ENCODE data around the gene MYO1A. TPM values are rescaled to one million over a fixed set of nuclear protein-coding genes. Genes with fewer than 3 reads are reported as not detected.
A peak's percentile ranks its signal among the peaks of the same experiment; 100 is the strongest.

Gene MYO1A
- total and polyA plus RNA-seq, 10 of the 15 experiments (the other 5 are each of a cell fraction or from before 2014, with no cell fraction given): 0.01 to 0.34 (median 0.15) TPM; not detected in 2

DNA sequence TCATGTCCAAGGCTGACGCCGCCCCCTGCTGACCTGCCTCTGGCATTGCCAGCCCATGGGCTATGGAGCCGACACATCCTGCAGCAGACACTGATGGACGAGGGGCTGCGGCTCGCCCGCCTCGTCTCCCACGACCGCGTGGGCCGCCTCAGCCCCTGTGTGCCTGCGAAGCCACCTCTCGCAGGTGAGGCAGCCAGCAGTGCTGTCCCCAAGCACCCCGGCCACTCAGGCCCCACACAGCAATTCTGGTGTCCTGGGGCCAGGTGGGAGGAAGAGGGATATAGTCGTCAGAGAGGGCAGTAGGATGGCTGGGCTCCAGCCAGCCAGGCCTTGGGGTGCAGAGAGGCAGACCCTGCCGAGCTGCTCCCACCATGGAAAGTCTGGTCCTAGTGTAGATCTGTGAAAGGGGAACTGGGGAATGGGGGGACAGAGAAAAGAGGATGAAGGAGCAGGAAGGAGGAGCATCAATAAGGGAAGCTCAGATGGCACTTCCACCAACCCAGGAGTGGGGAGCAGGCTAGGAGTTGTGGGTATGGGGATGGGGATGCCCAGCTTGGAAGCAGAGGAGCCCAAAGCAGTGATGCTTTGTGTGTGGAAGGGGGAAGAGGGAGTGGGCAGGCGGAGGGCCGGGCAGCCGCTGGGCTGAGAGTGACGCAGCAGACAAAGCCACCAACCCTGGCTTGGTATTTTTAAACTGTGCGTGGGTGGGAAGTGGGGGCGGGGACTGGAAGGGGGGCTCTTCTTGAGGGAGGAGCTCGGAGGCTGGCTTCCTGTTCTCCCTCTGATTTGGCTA is 43.7 kb upstream of the MYO1A start (continued):
- TF ChIP-seq MXI1 (IDR thresholded peaks at IDR 0.05; ENCODE audit: low read depth, low read length) (0 out of 2 replicates have a peak, but pooled peaks have one; percentile 17), PAX5 (IDR thresholded peaks at IDR 0.05; ENCODE audit: borderline replicate concordance, low read depth, low read length) (0 out of 2 replicates have a peak, but pooled peaks have one; percentile 41), TAF1 (IDR thresholded peaks at IDR 0.05; ENCODE audit: borderline replicate concordance, low read depth, low read length) (peak; percentile 40; the same call in 1 of the 2 replicates), POLR2AphosphoS2 (IDR thresholded peaks at IDR 0.05; ENCODE audit: low read depth, low read length) (peak; percentile 30; the same call in 1 of the 2 replicates), WRNIP1 (IDR thresholded peaks at IDR 0.05; ENCODE audit: borderline replicate concordance, low read depth, low read length) (no peak), EED (IDR thresholded peaks at IDR 0.05; ENCODE audit: low read depth) (peak; percentile 66), IKZF1 (conservative IDR thresholded peaks at IDR 0.05) (peak; percentile 61), MYC (IDR thresholded peaks at IDR 0.05; ENCODE audit: insufficient read depth, insufficient read length, insufficient replicate concordance, low read length, severe bottlenecking) (no peak), HCFC1 (IDR thresholded peaks at IDR 0.05; ENCODE audit: low read length) (no peak), CREM (IDR thresholded peaks at IDR 0.05; ENCODE audit: low read depth) (peak; percentile 49; the same call in 1 of the 2 replicates)
- TF ChIP-seq, protein P1, sequence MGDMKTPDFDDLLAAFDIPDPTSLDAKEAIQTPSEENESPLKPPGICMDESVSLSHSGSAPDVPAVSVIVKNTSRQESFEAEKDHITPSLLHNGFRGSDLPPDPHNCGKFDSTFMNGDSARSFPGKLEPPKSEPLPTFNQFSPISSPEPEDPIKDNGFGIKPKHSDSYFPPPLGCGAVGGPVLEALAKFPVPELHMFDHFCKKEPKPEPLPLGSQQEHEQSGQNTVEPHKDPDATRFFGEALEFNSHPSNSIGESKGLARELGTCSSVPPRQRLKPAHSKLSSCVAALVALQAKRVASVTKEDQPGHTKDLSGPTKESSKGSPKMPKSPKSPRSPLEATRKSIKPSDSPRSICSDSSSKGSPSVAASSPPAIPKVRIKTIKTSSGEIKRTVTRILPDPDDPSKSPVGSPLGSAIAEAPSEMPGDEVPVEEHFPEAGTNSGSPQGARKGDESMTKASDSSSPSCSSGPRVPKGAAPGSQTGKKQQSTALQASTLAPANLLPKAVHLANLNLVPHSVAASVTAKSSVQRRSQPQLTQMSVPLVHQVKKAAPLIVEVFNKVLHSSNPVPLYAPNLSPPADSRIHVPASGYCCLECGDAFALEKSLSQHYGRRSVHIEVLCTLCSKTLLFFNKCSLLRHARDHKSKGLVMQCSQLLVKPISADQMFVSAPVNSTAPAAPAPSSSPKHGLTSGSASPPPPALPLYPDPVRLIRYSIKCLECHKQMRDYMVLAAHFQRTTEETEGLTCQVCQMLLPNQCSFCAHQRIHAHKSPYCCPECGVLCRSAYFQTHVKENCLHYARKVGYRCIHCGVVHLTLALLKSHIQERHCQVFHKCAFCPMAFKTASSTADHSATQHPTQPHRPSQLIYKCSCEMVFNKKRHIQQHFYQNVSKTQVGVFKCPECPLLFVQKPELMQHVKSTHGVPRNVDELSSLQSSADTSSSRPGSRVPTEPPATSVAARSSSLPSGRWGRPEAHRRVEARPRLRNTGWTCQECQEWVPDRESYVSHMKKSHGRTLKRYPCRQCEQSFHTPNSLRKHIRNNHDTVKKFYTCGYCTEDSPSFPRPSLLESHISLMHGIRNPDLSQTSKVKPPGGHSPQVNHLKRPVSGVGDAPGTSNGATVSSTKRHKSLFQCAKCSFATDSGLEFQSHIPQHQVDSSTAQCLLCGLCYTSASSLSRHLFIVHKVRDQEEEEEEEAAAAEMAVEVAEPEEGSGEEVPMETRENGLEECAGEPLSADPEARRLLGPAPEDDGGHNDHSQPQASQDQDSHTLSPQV (IDR thresholded peaks at IDR 0.05): no peak
- TF ChIP-seq, protein P2, sequence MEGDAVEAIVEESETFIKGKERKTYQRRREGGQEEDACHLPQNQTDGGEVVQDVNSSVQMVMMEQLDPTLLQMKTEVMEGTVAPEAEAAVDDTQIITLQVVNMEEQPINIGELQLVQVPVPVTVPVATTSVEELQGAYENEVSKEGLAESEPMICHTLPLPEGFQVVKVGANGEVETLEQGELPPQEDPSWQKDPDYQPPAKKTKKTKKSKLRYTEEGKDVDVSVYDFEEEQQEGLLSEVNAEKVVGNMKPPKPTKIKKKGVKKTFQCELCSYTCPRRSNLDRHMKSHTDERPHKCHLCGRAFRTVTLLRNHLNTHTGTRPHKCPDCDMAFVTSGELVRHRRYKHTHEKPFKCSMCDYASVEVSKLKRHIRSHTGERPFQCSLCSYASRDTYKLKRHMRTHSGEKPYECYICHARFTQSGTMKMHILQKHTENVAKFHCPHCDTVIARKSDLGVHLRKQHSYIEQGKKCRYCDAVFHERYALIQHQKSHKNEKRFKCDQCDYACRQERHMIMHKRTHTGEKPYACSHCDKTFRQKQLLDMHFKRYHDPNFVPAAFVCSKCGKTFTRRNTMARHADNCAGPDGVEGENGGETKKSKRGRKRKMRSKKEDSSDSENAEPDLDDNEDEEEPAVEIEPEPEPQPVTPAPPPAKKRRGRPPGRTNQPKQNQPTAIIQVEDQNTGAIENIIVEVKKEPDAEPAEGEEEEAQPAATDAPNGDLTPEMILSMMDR (IDR thresholded peaks at IDR 0.05 in 2 of 3, conservative IDR thresholded peaks at IDR 0.05 in 1 of 3; ENCODE audit: control insufficient read depth in 2 of 3, extremely low read depth in 1 of 3, insufficient read depth in 1 of 3, low read depth in 3 of 3, low read length in 3 of 3): peak; percentile 56 to 82 (median 81)
- TF ChIP-seq, protein P3, sequence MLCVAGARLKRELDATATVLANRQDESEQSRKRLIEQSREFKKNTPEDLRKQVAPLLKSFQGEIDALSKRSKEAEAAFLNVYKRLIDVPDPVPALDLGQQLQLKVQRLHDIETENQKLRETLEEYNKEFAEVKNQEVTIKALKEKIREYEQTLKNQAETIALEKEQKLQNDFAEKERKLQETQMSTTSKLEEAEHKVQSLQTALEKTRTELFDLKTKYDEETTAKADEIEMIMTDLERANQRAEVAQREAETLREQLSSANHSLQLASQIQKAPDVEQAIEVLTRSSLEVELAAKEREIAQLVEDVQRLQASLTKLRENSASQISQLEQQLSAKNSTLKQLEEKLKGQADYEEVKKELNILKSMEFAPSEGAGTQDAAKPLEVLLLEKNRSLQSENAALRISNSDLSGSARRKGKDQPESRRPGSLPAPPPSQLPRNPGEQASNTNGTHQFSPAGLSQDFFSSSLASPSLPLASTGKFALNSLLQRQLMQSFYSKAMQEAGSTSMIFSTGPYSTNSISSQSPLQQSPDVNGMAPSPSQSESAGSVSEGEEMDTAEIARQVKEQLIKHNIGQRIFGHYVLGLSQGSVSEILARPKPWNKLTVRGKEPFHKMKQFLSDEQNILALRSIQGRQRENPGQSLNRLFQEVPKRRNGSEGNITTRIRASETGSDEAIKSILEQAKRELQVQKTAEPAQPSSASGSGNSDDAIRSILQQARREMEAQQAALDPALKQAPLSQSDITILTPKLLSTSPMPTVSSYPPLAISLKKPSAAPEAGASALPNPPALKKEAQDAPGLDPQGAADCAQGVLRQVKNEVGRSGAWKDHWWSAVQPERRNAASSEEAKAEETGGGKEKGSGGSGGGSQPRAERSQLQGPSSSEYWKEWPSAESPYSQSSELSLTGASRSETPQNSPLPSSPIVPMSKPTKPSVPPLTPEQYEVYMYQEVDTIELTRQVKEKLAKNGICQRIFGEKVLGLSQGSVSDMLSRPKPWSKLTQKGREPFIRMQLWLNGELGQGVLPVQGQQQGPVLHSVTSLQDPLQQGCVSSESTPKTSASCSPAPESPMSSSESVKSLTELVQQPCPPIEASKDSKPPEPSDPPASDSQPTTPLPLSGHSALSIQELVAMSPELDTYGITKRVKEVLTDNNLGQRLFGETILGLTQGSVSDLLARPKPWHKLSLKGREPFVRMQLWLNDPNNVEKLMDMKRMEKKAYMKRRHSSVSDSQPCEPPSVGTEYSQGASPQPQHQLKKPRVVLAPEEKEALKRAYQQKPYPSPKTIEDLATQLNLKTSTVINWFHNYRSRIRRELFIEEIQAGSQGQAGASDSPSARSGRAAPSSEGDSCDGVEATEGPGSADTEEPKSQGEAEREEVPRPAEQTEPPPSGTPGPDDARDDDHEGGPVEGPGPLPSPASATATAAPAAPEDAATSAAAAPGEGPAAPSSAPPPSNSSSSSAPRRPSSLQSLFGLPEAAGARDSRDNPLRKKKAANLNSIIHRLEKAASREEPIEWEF (IDR thresholded peaks at IDR 0.05; ENCODE audit: insufficient replicate concordance, low read depth, low read length): no peak

All from GM12878 (cell line).